ENCODE data around the gene GALE. TPM values are rescaled to one million over a fixed set of nuclear protein-coding genes. Genes with fewer than 3 reads are reported as not detected.

Gene GALE
- total and polyA plus RNA-seq, 2 of the 4 experiments (the other 2 are of a cell fraction): 31.7 to 39.9 TPM

DNA sequence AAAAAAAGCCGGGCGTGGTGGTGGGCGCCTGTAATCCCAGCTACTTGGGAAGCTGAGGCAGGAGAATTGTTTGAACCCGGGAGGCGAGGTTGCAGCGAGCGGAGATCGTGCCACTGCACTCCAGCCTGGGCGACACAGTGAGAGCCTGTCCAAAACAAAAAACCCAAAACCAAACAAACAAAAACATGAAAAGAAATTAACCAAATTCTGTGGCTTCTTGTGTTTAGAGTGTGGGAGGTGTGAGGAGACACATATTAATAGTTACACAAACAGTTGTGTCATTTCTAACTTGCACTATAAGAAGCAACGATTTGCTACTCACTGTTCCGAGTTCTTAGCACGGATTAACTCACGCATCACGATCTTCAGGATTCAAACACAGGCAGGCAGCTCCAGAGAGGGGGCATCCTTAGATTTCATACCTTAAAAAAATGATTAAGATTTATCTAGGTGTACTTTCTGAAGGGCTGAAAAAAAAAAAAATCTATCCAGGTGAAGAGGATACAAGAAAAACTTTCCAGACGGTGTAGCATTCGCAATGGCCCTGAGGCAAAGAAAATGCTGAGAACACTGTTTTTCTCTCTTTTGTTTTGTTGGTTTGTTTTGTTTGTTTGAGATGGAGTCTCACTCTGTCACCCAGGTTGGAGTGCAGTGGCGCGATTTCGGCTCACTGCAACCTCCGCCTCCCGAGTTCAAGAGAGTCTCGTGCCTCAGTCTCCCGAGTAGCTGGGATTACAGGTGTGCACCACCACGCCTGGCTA lies 25.4 kb upstream of the GALE start (continued):
- no peak for TF ChIP-seq POLR2A (IDR thresholded peaks at IDR 0.05; ENCODE audit: low read depth, low read length)

DNA sequence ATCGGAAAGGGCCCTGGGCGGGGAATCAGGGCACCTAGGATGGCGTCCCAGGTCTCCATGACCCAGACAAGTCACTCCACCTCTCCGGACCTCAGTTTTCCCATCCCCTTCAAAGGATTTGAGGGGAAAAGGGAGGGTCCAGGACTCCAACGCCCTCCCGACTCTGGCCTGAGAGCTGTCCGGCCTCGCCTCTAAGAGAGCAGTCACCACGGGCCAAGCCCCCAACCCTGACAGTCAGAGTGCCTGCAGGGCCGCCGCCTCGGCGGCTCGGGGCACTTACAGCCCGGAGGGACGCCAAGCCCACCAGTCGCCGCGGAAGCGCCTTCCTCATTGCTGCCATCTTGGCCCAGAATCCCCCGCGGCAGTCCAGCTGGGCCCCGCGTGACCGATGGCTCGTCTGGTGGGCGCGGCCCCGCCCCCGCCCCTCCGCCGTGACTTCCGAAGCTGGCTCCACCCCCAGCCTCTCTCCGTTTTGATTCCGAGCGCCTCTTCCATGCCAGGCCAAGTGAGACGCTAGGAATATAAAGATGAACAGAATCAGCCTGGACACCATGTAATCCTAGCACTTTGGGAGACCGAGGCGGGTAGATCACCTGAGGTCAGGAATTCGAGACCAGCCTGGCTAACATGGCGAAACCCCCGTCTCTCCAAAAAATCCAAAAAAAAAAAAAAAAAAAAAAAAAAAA lies 24.7 kb upstream of the GALE start, which contains the start of gene HMGCL:
TSS of gene HMGCL (minus strand) at position 354 of the 686 bp plus-strand sequence. CDS start at position 340, 14 bp downstream.
- Histone ChIP-seq H3K9me3 (ENCODE audit: control insufficient read depth, insufficient read depth, low read length) (no peaks in the 10 kb centered on the region), H2BK5ac (ENCODE audit: low read depth, low read length, poor library complexity, severe bottlenecking) (peak within 1 kb of the TSS; percentile 91), H2AK5ac (ENCODE audit: low read depth, low read length) (peak within 1 kb of the TSS; percentile 31), H3K4me3 (ENCODE audit: insufficient read depth, low read depth, low read length) (peak within 1 kb of the TSS; percentile 99), H2BK20ac (ENCODE audit: low read depth, low read length) (no peak within 1 kb of the TSS), H3K14ac (replicated peaks; ENCODE audit: low read depth, low read length) (peak within 1 kb of the TSS; percentile 98), H2AK9ac (replicated peaks; ENCODE audit: low read depth, low read length, poor library complexity) (peak within 1 kb of the TSS; percentile 97), H3K56ac (ENCODE audit: extremely low read depth, insufficient read depth, low read length) (peak within 1 kb of the TSS; percentile 80), H4K20me1 (ENCODE audit: insufficient read depth, low read length) (no peaks in the 10 kb centered on the region), H3K23ac (ENCODE audit: low read depth, low read length) (peak within 1 kb of the TSS; percentile 6; the same call in 1 of the 2 replicates), H3K9me1 (ENCODE audit: insufficient read depth, low read length) (peaks cover 4% of the 10 kb centered on the region), H2AFZ (replicated peaks; ENCODE audit: low read length, poor library complexity) (peak within 1 kb of the TSS; percentile 96), H3K27ac (ENCODE audit: insufficient read depth, low read length) (peak within 1 kb of the TSS; percentile 99), H3K4me2 (ENCODE audit: low read depth, low read length) (peak within 1 kb of the TSS; percentile 89), H4K8ac (ENCODE audit: low read depth in 2 of 2, low read length in 2 of 2) (peak within 1 kb of the TSS; percentile 96 to 100), H3K9ac (ENCODE audit: low read depth, low read length) (peak within 1 kb of the TSS; percentile 99), H3K18ac (ENCODE audit: low read depth, low read length) (peak within 1 kb of the TSS; percentile 90), H3K36me3 (ENCODE audit: control insufficient read depth, insufficient read depth, low read length) (no peaks in the 10 kb centered on the region), H3K4me1 (ENCODE audit: control insufficient read depth, insufficient read depth, low read length) (peaks cover 3% of the 10 kb centered on the region), H2BK120ac (ENCODE audit: low read depth, low read length) (peak within 1 kb of the TSS; percentile 36), H3K79me1 (ENCODE audit: low read depth in 1 of 2, low read length in 2 of 2) (peaks cover 14 to 17% of the 10 kb centered on the region in 2 experiments), H3K27me3 (ENCODE audit: control insufficient read depth, insufficient read depth, low read length) (no peaks in the 10 kb centered on the region), H3K4ac (ENCODE audit: low read depth, low read length) (peak within 1 kb of the TSS; percentile 81), H4K5ac (ENCODE audit: low read depth, low read length) (peak within 1 kb of the TSS; percentile 99), H2BK15ac (ENCODE audit: low read depth, low read length) (peak within 1 kb of the TSS; percentile 45; the same call in 1 of the 3 replicates), H4K91ac (ENCODE audit: insufficient read depth, low read depth, low read length) (peak within 1 kb of the TSS; percentile 68)
- DNase-seq: peak; percentile 84
- WGBS, 2 experiments (ENCODE audit: extremely low coverage in 2 of 2, insufficient read length in 1 of 2): 0% methylated on average over 20 of the region's 42 CpGs; no CpG with 5 or more reads in 1 of the 2 experiments
- intact Hi-C loops (cut with micrococcal nuclease): no loop called here
- no TSS peak for BruUV-seq (replicated peaks)
- peak; percentile 99 for ATAC-seq (ENCODE audit: low read depth)
- in situ Hi-C loops (cut with MboI; ENCODE audit: low sequenced_read_pairs): no loop called here
- POLR2A ChIA-PET (ENCODE audit: unreplicated experiment): interaction anchor here (0.5 to 0.9 kb wide), 2 partner anchors 14 to 36 kb away, joined by 3 to 5 read pairs; no protein-coding TSS in a partner anchor
- dilution Hi-C loops (cut with HindIII; ENCODE audit: low sequenced_read_pairs, unreplicated experiment): no loop called here
- CTCF ChIA-PET: no interaction called here
- TF ChIP-seq FOS (IDR thresholded peaks at IDR 0.05; ENCODE audit: low read depth, low read length) (no peak), NFE2L2 (IDR thresholded peaks at IDR 0.05; ENCODE audit: low read depth, low read length) (no peak), POLR2A (IDR thresholded peaks at IDR 0.05; ENCODE audit: low read depth, low read length) (peak; percentile 94), CHD1 (IDR thresholded peaks at IDR 0.05; ENCODE audit: low read depth, low read length) (no peak), RFX5 (IDR thresholded peaks at IDR 0.05; ENCODE audit: low read depth, low read length) (no peak), BHLHE40 (IDR thresholded peaks at IDR 0.05; ENCODE audit: low read depth, low read length) (peak; percentile 79), RAD21 (IDR thresholded peaks at IDR 0.05; ENCODE audit: low read length) (no peak), CEBPB (IDR thresholded peaks at IDR 0.05; ENCODE audit: low read depth, low read length) (no peak), MAZ (IDR thresholded peaks at IDR 0.05; ENCODE audit: borderline replicate concordance, low read depth, low read length) (peak; percentile 72; the same call in 1 of the 2 replicates), MAFK (IDR thresholded peaks at IDR 0.05; ENCODE audit: low read depth, low read length) (no peak), MXI1 (IDR thresholded peaks at IDR 0.05; ENCODE audit: borderline replicate concordance, low read depth, low read length) (0 out of 2 replicates have a peak, but pooled peaks have one; percentile 21)
- TF ChIP-seq, protein P1, sequence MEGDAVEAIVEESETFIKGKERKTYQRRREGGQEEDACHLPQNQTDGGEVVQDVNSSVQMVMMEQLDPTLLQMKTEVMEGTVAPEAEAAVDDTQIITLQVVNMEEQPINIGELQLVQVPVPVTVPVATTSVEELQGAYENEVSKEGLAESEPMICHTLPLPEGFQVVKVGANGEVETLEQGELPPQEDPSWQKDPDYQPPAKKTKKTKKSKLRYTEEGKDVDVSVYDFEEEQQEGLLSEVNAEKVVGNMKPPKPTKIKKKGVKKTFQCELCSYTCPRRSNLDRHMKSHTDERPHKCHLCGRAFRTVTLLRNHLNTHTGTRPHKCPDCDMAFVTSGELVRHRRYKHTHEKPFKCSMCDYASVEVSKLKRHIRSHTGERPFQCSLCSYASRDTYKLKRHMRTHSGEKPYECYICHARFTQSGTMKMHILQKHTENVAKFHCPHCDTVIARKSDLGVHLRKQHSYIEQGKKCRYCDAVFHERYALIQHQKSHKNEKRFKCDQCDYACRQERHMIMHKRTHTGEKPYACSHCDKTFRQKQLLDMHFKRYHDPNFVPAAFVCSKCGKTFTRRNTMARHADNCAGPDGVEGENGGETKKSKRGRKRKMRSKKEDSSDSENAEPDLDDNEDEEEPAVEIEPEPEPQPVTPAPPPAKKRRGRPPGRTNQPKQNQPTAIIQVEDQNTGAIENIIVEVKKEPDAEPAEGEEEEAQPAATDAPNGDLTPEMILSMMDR (conservative IDR thresholded peaks at IDR 0.05; ENCODE audit: low read depth, low read length): no peak
- TF ChIP-seq, protein P2, sequence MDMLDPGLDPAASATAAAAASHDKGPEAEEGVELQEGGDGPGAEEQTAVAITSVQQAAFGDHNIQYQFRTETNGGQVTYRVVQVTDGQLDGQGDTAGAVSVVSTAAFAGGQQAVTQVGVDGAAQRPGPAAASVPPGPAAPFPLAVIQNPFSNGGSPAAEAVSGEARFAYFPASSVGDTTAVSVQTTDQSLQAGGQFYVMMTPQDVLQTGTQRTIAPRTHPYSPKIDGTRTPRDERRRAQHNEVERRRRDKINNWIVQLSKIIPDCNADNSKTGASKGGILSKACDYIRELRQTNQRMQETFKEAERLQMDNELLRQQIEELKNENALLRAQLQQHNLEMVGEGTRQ (IDR thresholded peaks at IDR 0.05; ENCODE audit: low read depth, low read length): peak; percentile 92

Data from IMR-90 (cell line).